ENCODE results near the gene SHISA7. TPM values are rescaled to one million over a fixed set of nuclear protein-coding genes. Genes with fewer than 3 reads are reported as not detected.

The SHISA7 gene
- total RNA-seq, 2 donors from 2014 or later: not detected

- H3K36me3 ChIP-seq (ENCODE audit: control insufficient read depth, insufficient read depth, low read length): no peaks in the 10 kb centered on the region
- Mint-ChIP-seq H3K27ac (no peak overlapping the region), H3K9me3 (no peaks in the 10 kb centered on the region), H3K4me1 (peaks cover 7% of the 10 kb centered on the region), H3K27me3 (ENCODE audit: insufficient read depth) (peaks cover 27% of the 10 kb centered on the region), H3K4me3 (no peak overlapping the region), H3K36me3 (ENCODE audit: low read depth) (no peaks in the 10 kb centered on the region)
- H3K4me1 ChIP-seq (ENCODE audit: control insufficient read depth, insufficient read depth, low read length): no peaks in the 10 kb centered on the region
- 21 to 40% methylated on average over 3 to 4 of the region's 4 CpGs for WGBS, 2 experiments (ENCODE audit: insufficient coverage in 1 of 2, insufficient read length in 1 of 2)
- TF ChIP-seq CTCF (conservative IDR thresholded peaks at IDR 0.05): no peak
- no peaks in the 10 kb centered on the region for H3K27me3 ChIP-seq (ENCODE audit: control insufficient read depth, insufficient read depth, low read length, poor library complexity, severe bottlenecking)
- H3K4me3 ChIP-seq (ENCODE audit: low read length): no peak overlapping the region
- DNase-seq: no peak
- no peaks in the 10 kb centered on the region for H3K9me3 ChIP-seq (ENCODE audit: control insufficient read depth, low read length)
- no peak overlapping the region for H3K27ac ChIP-seq (ENCODE audit: low read depth, low read length)
- no peak overlapping the region for H3K9ac ChIP-seq (ENCODE audit: extremely low read depth, low read length, poor library complexity, severe bottlenecking)
Measured at GRCh38 chr19:55468054-55468393, 24.9 kb upstream of the SHISA7 start.

- Mint-ChIP-seq H3K36me3 (ENCODE audit: low read depth) (no peaks in the 10 kb centered on the region), H3K4me1 (peaks cover 7% of the 10 kb centered on the region), H3K27me3 (ENCODE audit: insufficient read depth) (peaks cover 33% of the 10 kb centered on the region), H3K9me3 (no peaks in the 10 kb centered on the region), H3K27ac (no peak overlapping the region), H3K4me3 (no peak overlapping the region)
- no peaks in the 10 kb centered on the region for H3K36me3 ChIP-seq (ENCODE audit: control insufficient read depth, insufficient read depth, low read length)
- no peak overlapping the region for H3K27ac ChIP-seq (ENCODE audit: low read depth, low read length)
- 49 to 75% methylated on average over 15 to 26 of the region's 29 CpGs for WGBS, 2 experiments (ENCODE audit: insufficient coverage in 1 of 2, insufficient read length in 1 of 2)
- H3K4me3 ChIP-seq (ENCODE audit: low read length): no peak overlapping the region
- peak; percentile 90 for DNase-seq
- TF ChIP-seq CTCF (conservative IDR thresholded peaks at IDR 0.05): peak; percentile 100
- H3K9ac ChIP-seq (ENCODE audit: extremely low read depth, low read length, poor library complexity, severe bottlenecking): no peak overlapping the region
- no peaks in the 10 kb centered on the region for H3K9me3 ChIP-seq (ENCODE audit: control insufficient read depth, low read length)
- H3K4me1 ChIP-seq (ENCODE audit: control insufficient read depth, insufficient read depth, low read length): no peaks in the 10 kb centered on the region
- no peaks in the 10 kb centered on the region for H3K27me3 ChIP-seq (ENCODE audit: control insufficient read depth, insufficient read depth, low read length, poor library complexity, severe bottlenecking)
Measured at GRCh38 chr19:55467236-55468053, 24.3 kb upstream of the SHISA7 start.

- Mint-ChIP-seq H3K4me3 (no peak overlapping the region), H3K36me3 (ENCODE audit: low read depth) (no peaks in the 10 kb centered on the region), H3K4me1 (peaks cover 7% of the 10 kb centered on the region), H3K27me3 (ENCODE audit: insufficient read depth) (peaks cover 38% of the 10 kb centered on the region), H3K9me3 (no peaks in the 10 kb centered on the region), H3K27ac (no peak overlapping the region)
- no peak for TF ChIP-seq CTCF (conservative IDR thresholded peaks at IDR 0.05)
- Histone ChIP-seq H3K9ac (ENCODE audit: extremely low read depth, low read length, poor library complexity, severe bottlenecking) (no peak overlapping the region), H3K27me3 (ENCODE audit: control insufficient read depth, insufficient read depth, low read length, poor library complexity, severe bottlenecking) (no peaks in the 10 kb centered on the region), H3K27ac (ENCODE audit: low read depth, low read length) (no peak overlapping the region), H3K4me3 (ENCODE audit: low read length) (no peak overlapping the region), H3K4me1 (ENCODE audit: control insufficient read depth, insufficient read depth, low read length) (no peaks in the 10 kb centered on the region), H3K9me3 (ENCODE audit: control insufficient read depth, low read length) (no peaks in the 10 kb centered on the region), H3K36me3 (ENCODE audit: control insufficient read depth, insufficient read depth, low read length) (no peaks in the 10 kb centered on the region)
- DNase-seq: no peak
- 80% methylated on average over 4 of the region's 4 CpGs for WGBS, 2 experiments (ENCODE audit: insufficient coverage in 1 of 2, insufficient read length in 1 of 2)
Measured at GRCh38 chr19:55466241-55466614, 23.1 kb upstream of the SHISA7 start.

Data from endodermal cell (in vitro differentiated cells).